GM12878 (cell line): Measurements from ENCODE around the gene KLLN. TPM values are rescaled to one million over a fixed set of nuclear protein-coding genes. Genes with fewer than 3 reads are reported as not detected.

Experiments used
- ATAC-seq: fragments of 200-7000 bp; cut with Tn5 transposase; 3 replicates; pipeline ENCODE4 v1.9.1; 2020; ENCODE audit warnings: mild to moderate bottlenecking, moderate library complexity
- BruUV-seq: library from RNA; stranded (reverse); fragments of 400-500 nt; replicated peaks from 2 replicates; lab custom pipeline; 2021; lab: Mats Ljungman, UMichigan
- CTCF ChIA-PET: fragments of 300-600 bp; sonication (Branson Sonifier 250); formaldehyde crosslinking; extraction: SDS; loops from one replicate; lab custom pipeline; 2021; ENCODE audit warnings: inconsistent platforms; lab: Yijun Ruan, JAX
- POLR2A ChIA-PET: fragments of 350-600 bp; formaldehyde crosslinking; extraction: SDS; loops from one replicate; lab custom pipeline; 2021; ENCODE audit warnings: inconsistent platforms; lab: Charles Lee
- RAD21 ChIA-PET: fragments of 300-600 bp; sonication (Branson Sonifier 250); formaldehyde crosslinking; loops from one replicate; lab custom pipeline; 2023; ENCODE audit warnings: antibody characterized with exemption; ENCODE audit not compliant: unreplicated experiment; lab: Charles Lee
- SMC1A ChIA-PET: fragments of 300-600 bp; sonication (Branson Sonifier 250); formaldehyde crosslinking; loops from one replicate; lab custom pipeline; 2023; ENCODE audit not compliant: unreplicated experiment, uncharacterized antibody; lab: Charles Lee
- DNase-seq: peaks from one replicate; pipeline ENCODE4 v3.0.0-alpha.2; 2011; ENCODE audit warnings: low read depth, low spot score
- FAIRE-seq: peaks from 3 replicates; lab custom pipeline; 2011; peaks lifted over from hg19 to GRCh38; lab: Jason Lieb, UNC
- H2AFZ ChIP-seq: 2 replicates; pipeline ENCODE4 v1.6.0; 2011; ENCODE audit warnings: low read depth, low read length, control low read depth; ENCODE audit not compliant: control insufficient read depth
- H3K27ac ChIP-seq: 2 replicates; pipeline ENCODE4 v1.5.1; 2011; ENCODE audit warnings: control low read depth; ENCODE audit not compliant: control insufficient read depth, insufficient read depth
- H3K27me3 ChIP-seq, 2 experiments: replicated peaks in 1 of 2; 2 replicates each; pipeline versions ENCODE4 v1.6.0 to v1.6.1; 2011; ENCODE audit warnings: low read length in 1 of 2; ENCODE audit not compliant: control insufficient read depth in 2 of 2, insufficient read depth in 2 of 2
- H3K36me3 ChIP-seq, 2 experiments: 2 replicates each; pipeline ENCODE4 v1.5.1; 2011; ENCODE audit warnings: low read length in 1 of 2; ENCODE audit not compliant: control insufficient read depth in 2 of 2, insufficient read depth in 2 of 2
- H3K4me1 ChIP-seq: 2 replicates; pipeline ENCODE4 v1.6.1; 2011; ENCODE audit warnings: mild to moderate bottlenecking, low read length, moderate library complexity, mixed read lengths; ENCODE audit not compliant: control insufficient read depth, insufficient read depth
- H3K4me2 ChIP-seq: 2 replicates; pipeline ENCODE4 v1.6.0; 2011; ENCODE audit warnings: control low read depth; ENCODE audit not compliant: control insufficient read depth, insufficient read depth
- H3K4me3 ChIP-seq: fragments of 200-600 bp; sonication (generic); 2 replicates; pipeline ENCODE4 v1.5.1; 2016
- H3K79me2 ChIP-seq: 2 replicates; pipeline ENCODE4 v1.6.0; 2011; ENCODE audit warnings: low read length; ENCODE audit not compliant: control insufficient read depth, insufficient read depth
- H3K9ac ChIP-seq: 2 replicates; pipeline ENCODE4 v1.8.0; 2011; ENCODE audit warnings: low read length, control low read depth, mixed read lengths; ENCODE audit not compliant: control insufficient read depth, insufficient read depth
- H3K9me3 ChIP-seq: replicated peaks from 3 replicates; pipeline ENCODE4 v1.5.1; 2011; ENCODE audit warnings: mild to moderate bottlenecking, low read length; ENCODE audit not compliant: control insufficient read depth, insufficient read depth
- H4K20me1 ChIP-seq: 2 replicates; pipeline ENCODE4 v1.6.0; 2011; ENCODE audit not compliant: control insufficient read depth, insufficient read depth
- BACH1 ChIP-seq: fragments of 450-650 bp; IDR thresholded peaks from 2 replicates; pipeline ENCODE4 v1.6.1; 2017; ENCODE audit warnings: mild to moderate bottlenecking, borderline replicate concordance
- CHD4 ChIP-seq: fragments of 200-600 bp; sonication (generic); IDR thresholded peaks from 2 replicates; pipeline ENCODE4 v1.6.1; 2016; ENCODE audit warnings: mild to moderate bottlenecking
- HDGF ChIP-seq: fragments of 450-650 bp; IDR thresholded peaks from 2 replicates; pipeline ENCODE4 v1.6.1; 2016; ENCODE audit warnings: antibody characterized with exemption
- HSF1 ChIP-seq: fragments of 150-350 bp; IDR thresholded peaks from 2 replicates; pipeline ENCODE4 v1.6.1; 2014; ENCODE audit warnings: mild to moderate bottlenecking, low read depth, low read length
- MEF2B ChIP-seq: fragments of 450-650 bp; IDR thresholded peaks from 2 replicates; pipeline ENCODE4 v1.6.1; 2018; ENCODE audit warnings: mild to moderate bottlenecking, moderate library complexity; ENCODE audit not compliant: partially characterized antibody, poor library complexity, severe bottlenecking
- NR2C1 ChIP-seq: fragments of 450-650 bp; IDR thresholded peaks from 2 replicates; pipeline ENCODE4 v1.6.1; 2017; ENCODE audit warnings: antibody characterized with exemption, mild to moderate bottlenecking, moderate library complexity
- RAD21 ChIP-seq: IDR thresholded peaks from 2 replicates; pipeline ENCODE4 v1.6.1; 2011; ENCODE audit warnings: mild to moderate bottlenecking, low read depth, low read length, moderate library complexity; ENCODE audit not compliant: insufficient read depth
- RUNX3 ChIP-seq: IDR thresholded peaks from 2 replicates; pipeline ENCODE4 v1.6.1; 2012; ENCODE audit warnings: low read length, inconsistent platforms
- SIX5 ChIP-seq: IDR thresholded peaks from 2 replicates; pipeline ENCODE4 v1.6.1; 2011; ENCODE audit warnings: mild to moderate bottlenecking, low read depth, low read length, moderate library complexity; ENCODE audit not compliant: severe bottlenecking
- ZBED1 ChIP-seq: IDR thresholded peaks from 2 replicates; pipeline ENCODE4 v1.6.1; 2016; ENCODE audit warnings: borderline replicate concordance
- whole genome bisulfite sequencing: methylation state at CpG from one replicate; pipeline ENCODE4 v1.1.6; 2016; ENCODE audit warnings: low lambda C conversion rate; ENCODE audit not compliant: insufficient replicate concordance, insufficient coverage; ENCODE audit errors: missing lambda C conversion rate; 5-methylcytosine and 5-hydroxymethylcytosine counted together
- in situ Hi-C: fragments of 300-500 bp; cut with MboI; formaldehyde crosslinking; loops from 9 replicates; pipeline ENCODE4 v1.14.3; 2018; ENCODE audit warnings: mixed read lengths
- intact Hi-C: fragments of 100-400 bp; cut with micrococcal nuclease; formaldehyde crosslinking; loops from one replicate; pipeline ENCODE4 v1.14.2; 2022; ENCODE audit not compliant: unreplicated experiment
- polyA plus RNA-seq, 11 experiments: library from polyadenylated mRNA; depleted of rRNA in 4 of 11; unstranded in 6 of 11; stranded (reverse) in 5 of 11; fragments of >200 nt; fragmentation: Nextera tagmentation in 4 of 11; fragmentation: Illumina TruSeq in 1 of 11; extraction: Ambion mirVana in 4 of 11; extraction: Trizol in 1 of 11; gene quantifications; 1 replicate in 1 of 11; 2 replicates in 10 of 11; pipeline versions ENCODE4 v1.2.1 to v1.2.3, GENCODE V29; 2011 to 2016; ENCODE audit warnings: inconsistent platforms in 2 of 11, missing spikeins in 2 of 11, low read depth in 1 of 11
- total RNA-seq, 4 experiments: library from RNA; depleted of rRNA in 3 of 4; stranded (reverse); fragments of >200 nt in 3 of 4; fragmentation: Illumina TruSeq in 1 of 4; extraction: Trizol in 1 of 4; gene quantifications; 2 replicates each; pipeline versions ENCODE4 v1.2.1 to v1.2.3, GENCODE V29; 2013 to 2021

KLLN gene
- total and polyA plus RNA-seq, 10 of the 15 experiments (the other 5 are each of a cell fraction or from before 2014, with no cell fraction given) = 0.87 to 2.2 (median 1.7) TPM

- BruUV-seq = no TSS peak
- H3K9ac ChIP-seq = peak overlapping the region; percentile 99
- in situ Hi-C loops = loop anchor here (5.0 to 10.0 kb wide), 5 partner anchors 204 to 691 kb away; no protein-coding TSS in a partner anchor
Measured at GRCh38 chr10:87860816-87861403, 2.4 kb downstream of the KLLN start.

More at GRCh38 chr10:87860816-87861403, 2.4 kb downstream of the KLLN start:
- Histone ChIP-seq H3K4me1 (peaks cover 8% of the 10 kb centered on the region), H3K9me3 (no peaks in the 10 kb centered on the region; the same call in 2 of the 3 replicates), H3K27ac (peak overlapping the region; percentile 98), H3K27me3 (no peaks in the 10 kb centered on the region), H2AFZ (peak overlapping the region; percentile 96), H4K20me1 (no peaks in the 10 kb centered on the region), H3K4me2 (peak overlapping the region; percentile 89), H3K79me2 (peaks cover 54% of the 10 kb centered on the region), H3K36me3 (no peaks in the 10 kb centered on the region), H3K4me3 (peak overlapping the region; percentile 84)
- ChIA-PET CTCF (interaction anchor here (0.5 to 3.8 kb wide), 22 partner anchors 9 to 706 kb away, joined by 3 to 98 read pairs (median 4); no protein-coding TSS in a partner anchor), SMC1A (interaction anchor here (0.7 to 6.9 kb wide), 23 partner anchors 10 to 694 kb away, joined by 3 to 140 read pairs (median 8); no protein-coding TSS in a partner anchor), POLR2A (interaction anchor here (0.7 to 3.3 kb wide), 15 partner anchors 11 to 532 kb away, joined by 3 to 53 read pairs (median 6); partner anchors contain the start of gene ATAD1), RAD21 (interaction anchor here (0.8 to 6.4 kb wide), 17 partner anchors 11 to 693 kb away, joined by 3 to 158 read pairs (median 12); partner anchors contain the start of gene ATAD1)
- no peak for FAIRE-seq
- WGBS = 54% methylated on average over 4 of the region's 4 CpGs
- intact Hi-C loops = loop anchor here (1.0 to 5.0 kb wide), 6 partner anchors 71 to 692 kb away; no protein-coding TSS in a partner anchor
- TF ChIP-seq RAD21 (no peak), CHD4 (no peak), BACH1 (no peak), HDGF (no peak), MEF2B (peak; percentile 85), RUNX3 (peak; percentile 51), SIX5 (no peak), HSF1 (no peak), ZBED1 (no peak), NR2C1 (no peak)
- DNase-seq = no peak
- ATAC-seq = no peak
